ENCODE results near the gene C19orf44. TPM values are rescaled to one million over a fixed set of nuclear protein-coding genes. Genes with fewer than 3 reads are reported as not detected.
A peak's percentile ranks its signal among the peaks of the same experiment; 100 is the strongest.

C19orf44 gene
- total RNA-seq, 2 experiments from 2014 or later: 6.8 to 7.6 TPM

- Histone ChIP-seq H3K36me3 (ENCODE audit: insufficient read depth, low read length) (peaks cover 56% of the 10 kb centered on the region), H3K79me2 (ENCODE audit: insufficient read depth, low read depth, low read length) (peaks cover 94% of the 10 kb centered on the region), H2AFZ (ENCODE audit: low read length) (no peak overlapping the region), H3K4me3 (ENCODE audit: low read depth, low read length, poor library complexity, severe bottlenecking) (peak overlapping the region; percentile 96), H3K4me2 (ENCODE audit: low read length) (peak overlapping the region; percentile 87), H3K9me2 (ENCODE audit: insufficient read depth, low read length) (no peaks in the 10 kb centered on the region), H3K27ac (ENCODE audit: low read depth, low read length, poor library complexity, severe bottlenecking) (no peak overlapping the region), H3K4me1 (ENCODE audit: insufficient read depth, low read length, poor library complexity, severe bottlenecking) (peaks cover 33% of the 10 kb centered on the region), H3K9me3 (ENCODE audit: low read length) (no peaks in the 10 kb centered on the region), H4K20me1 (ENCODE audit: insufficient read depth, low read length) (peaks cover 12% of the 10 kb centered on the region; the same call in 1 of the 2 replicates)
- CTCF ChIA-PET (ENCODE audit: unreplicated experiment): no interaction called here
- POLR2A ChIA-PET: no interaction called here
- no peak for TF ChIP-seq CTCF (conservative IDR thresholded peaks at IDR 0.05; ENCODE audit: low read length)
- no peak for TF ChIP-seq EZH2phosphoT487 (IDR thresholded peaks at IDR 0.05; ENCODE audit: borderline replicate concordance, low read depth, low read length)
- intact Hi-C loops (cut with micrococcal nuclease; ENCODE audit: unreplicated experiment): loop anchor here (5.0 kb wide), 1 partner anchor 46 kb away; no protein-coding TSS in a partner anchor
- no peak for DNase-seq (ENCODE audit: low spot score)
- no TSS peak for BruUV-seq (replicated peaks)
These were observed 44.8 kb downstream of the C19orf44 start for GRCh38 chr19:16540948-16541347.

GRCh38 chr19:16541526-16542044 lies 45.4 kb downstream of the C19orf44 start:
- Histone ChIP-seq H3K27ac (ENCODE audit: low read depth, low read length, poor library complexity, severe bottlenecking) (peak overlapping the region; percentile 71), H4K20me1 (ENCODE audit: insufficient read depth, low read length) (peaks cover 12% of the 10 kb centered on the region; the same call in 1 of the 2 replicates), H3K9me3 (ENCODE audit: low read length) (no peaks in the 10 kb centered on the region), H3K9me2 (ENCODE audit: insufficient read depth, low read length) (no peaks in the 10 kb centered on the region), H3K36me3 (ENCODE audit: insufficient read depth, low read length) (peaks cover 50% of the 10 kb centered on the region), H3K4me1 (ENCODE audit: insufficient read depth, low read length, poor library complexity, severe bottlenecking) (peaks cover 33% of the 10 kb centered on the region), H3K4me3 (ENCODE audit: low read depth, low read length, poor library complexity, severe bottlenecking) (peak overlapping the region; percentile 96), H2AFZ (ENCODE audit: low read length) (peak overlapping the region; percentile 15; the same call in 1 of the 2 replicates), H3K79me2 (ENCODE audit: insufficient read depth, low read depth, low read length) (peaks cover 87% of the 10 kb centered on the region), H3K4me2 (ENCODE audit: low read length) (peak overlapping the region; percentile 87)
- CTCF ChIA-PET (ENCODE audit: unreplicated experiment): no interaction called here
- DNase-seq (ENCODE audit: low spot score): peak; percentile 50
- BruUV-seq (replicated peaks): TSS peak; percentile 90
- intact Hi-C loops (cut with micrococcal nuclease; ENCODE audit: unreplicated experiment): loop anchor here (2.0 to 5.0 kb wide), 2 partner anchors 46 to 87 kb away; partner anchors contain the start of gene MED26
- no peak for TF ChIP-seq EZH2phosphoT487 (IDR thresholded peaks at IDR 0.05; ENCODE audit: borderline replicate concordance, low read depth, low read length)
- POLR2A ChIA-PET: no interaction called here

DNA sequence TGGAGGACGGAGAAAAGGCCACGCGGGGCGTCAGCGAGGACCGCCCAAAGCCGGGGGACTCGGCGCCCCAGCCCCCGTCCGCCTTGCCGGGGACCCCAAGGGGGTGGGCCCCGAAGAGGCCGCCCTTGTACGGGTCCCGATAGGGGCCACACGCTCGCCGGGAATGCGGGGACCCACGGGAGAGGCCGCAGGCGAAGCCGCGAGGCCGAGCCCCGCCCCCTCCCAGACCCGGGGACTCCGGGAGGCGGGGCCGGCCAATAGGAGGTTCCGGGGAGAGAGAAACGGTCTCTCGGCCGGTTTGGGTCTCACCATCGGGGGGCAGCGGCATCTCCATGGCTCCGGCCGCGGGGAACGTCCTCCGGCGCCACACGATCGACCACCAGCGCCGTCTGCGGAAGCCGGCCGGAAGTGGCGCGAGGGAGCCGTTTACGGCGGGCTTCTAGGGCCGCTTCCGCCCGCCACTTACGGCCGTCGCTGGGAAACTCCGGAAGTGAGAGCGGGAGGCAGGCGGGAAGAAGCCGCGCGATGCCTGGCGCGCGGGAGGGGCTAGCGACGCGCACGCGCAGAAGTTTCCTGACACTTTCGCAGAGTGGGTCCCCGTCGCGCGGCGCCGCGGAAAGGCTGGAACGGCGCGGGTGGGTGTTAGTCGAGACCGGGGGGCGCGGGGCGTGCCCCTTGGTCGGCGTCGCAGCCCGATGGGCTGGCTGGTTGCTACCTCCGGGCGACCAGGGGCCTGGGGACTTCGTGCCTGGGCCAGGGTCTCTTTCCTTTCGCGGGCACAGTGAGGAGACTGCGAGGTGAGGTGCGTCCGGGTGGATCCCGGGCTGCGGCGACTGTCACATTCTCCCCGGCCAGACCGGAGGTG lies 46.1 kb downstream of the C19orf44 start, which contains the start of gene CHERP:
CHERP (minus strand) TSS at position 393 of the 865 bp plus-strand sequence; CDS start at position 334, 59 bp downstream.
- peak within 1 kb of the TSS; percentile 96 for H3K4me3 ChIP-seq (ENCODE audit: low read depth, low read length, poor library complexity, severe bottlenecking)
- H4K20me1 ChIP-seq (ENCODE audit: insufficient read depth, low read length): peaks cover 12% of the 10 kb centered on the region; the same call in 1 of the 2 replicates
- TF ChIP-seq CTCF (conservative IDR thresholded peaks at IDR 0.05; ENCODE audit: low read length): 0 out of 2 replicates have a peak, but pooled peaks have one; percentile 21
- no peak for TF ChIP-seq EZH2phosphoT487 (IDR thresholded peaks at IDR 0.05; ENCODE audit: borderline replicate concordance, low read depth, low read length)
- no peaks in the 10 kb centered on the region for H3K9me2 ChIP-seq (ENCODE audit: insufficient read depth, low read length)
- POLR2A ChIA-PET: interaction anchor here (1.0 to 2.1 kb wide), 3 partner anchors 26 to 99 kb away, joined by 3 to 5 read pairs (median 4); no protein-coding TSS in a partner anchor
- peak within 1 kb of the TSS; percentile 71 for H3K27ac ChIP-seq (ENCODE audit: low read depth, low read length, poor library complexity, severe bottlenecking)
- no peaks in the 10 kb centered on the region for H3K9me3 ChIP-seq (ENCODE audit: low read length)
- CTCF ChIA-PET (ENCODE audit: unreplicated experiment): no interaction called here
- peaks cover 43% of the 10 kb centered on the region for H3K36me3 ChIP-seq (ENCODE audit: insufficient read depth, low read length)
- intact Hi-C loops (cut with micrococcal nuclease; ENCODE audit: unreplicated experiment): loop anchor here (2.0 to 5.0 kb wide), 2 partner anchors 45 to 87 kb away; partner anchors contain the start of gene MED26
- H3K4me1 ChIP-seq (ENCODE audit: insufficient read depth, low read length, poor library complexity, severe bottlenecking): peaks cover 33% of the 10 kb centered on the region
- H3K79me2 ChIP-seq (ENCODE audit: insufficient read depth, low read depth, low read length): peaks cover 80% of the 10 kb centered on the region
- BruUV-seq (replicated peaks): no TSS peak
- peak within 1 kb of the TSS; percentile 15; the same call in 1 of the 2 replicates for H2AFZ ChIP-seq (ENCODE audit: low read length)
- peak within 1 kb of the TSS; percentile 95 for H3K4me2 ChIP-seq (ENCODE audit: low read length)
- DNase-seq (ENCODE audit: low spot score): peak; percentile 98
